A673 (cell line): ENCODE measurements around the gene DYNLT3.

Experiments
- EZH2 ChIP-seq: fragments of 200-600 bp; sonication (generic); IDR thresholded peaks from 2 replicates; pipeline ENCODE4 v1.6.1; 2017; ENCODE audit warnings: borderline replicate concordance, low read depth, mild to moderate bottlenecking, mixed read lengths, antibody characterized with exemption, low read length; ENCODE audit not compliant: poor library complexity, severe bottlenecking
- TF ChIP-seq, protein P1 (sequence below): fragments of 300-800, 200-600 bp; sonication (generic); conservative IDR thresholded peaks from 2 replicates; pipeline ENCODE4 v1.5.1; 2017; ENCODE audit warnings: low read depth, mild to moderate bottlenecking, antibody characterized with exemption, low read length, moderate library complexity, mixed read lengths

GRCh38 chrX:37820646-37821045, 26.7 kb downstream of the DYNLT3 start:
- TF ChIP-seq, protein P1, sequence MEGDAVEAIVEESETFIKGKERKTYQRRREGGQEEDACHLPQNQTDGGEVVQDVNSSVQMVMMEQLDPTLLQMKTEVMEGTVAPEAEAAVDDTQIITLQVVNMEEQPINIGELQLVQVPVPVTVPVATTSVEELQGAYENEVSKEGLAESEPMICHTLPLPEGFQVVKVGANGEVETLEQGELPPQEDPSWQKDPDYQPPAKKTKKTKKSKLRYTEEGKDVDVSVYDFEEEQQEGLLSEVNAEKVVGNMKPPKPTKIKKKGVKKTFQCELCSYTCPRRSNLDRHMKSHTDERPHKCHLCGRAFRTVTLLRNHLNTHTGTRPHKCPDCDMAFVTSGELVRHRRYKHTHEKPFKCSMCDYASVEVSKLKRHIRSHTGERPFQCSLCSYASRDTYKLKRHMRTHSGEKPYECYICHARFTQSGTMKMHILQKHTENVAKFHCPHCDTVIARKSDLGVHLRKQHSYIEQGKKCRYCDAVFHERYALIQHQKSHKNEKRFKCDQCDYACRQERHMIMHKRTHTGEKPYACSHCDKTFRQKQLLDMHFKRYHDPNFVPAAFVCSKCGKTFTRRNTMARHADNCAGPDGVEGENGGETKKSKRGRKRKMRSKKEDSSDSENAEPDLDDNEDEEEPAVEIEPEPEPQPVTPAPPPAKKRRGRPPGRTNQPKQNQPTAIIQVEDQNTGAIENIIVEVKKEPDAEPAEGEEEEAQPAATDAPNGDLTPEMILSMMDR, result no peak
- TF ChIP-seq EZH2, result no peak
